ENCODE measurements around the gene DFFB. TPM values are rescaled to one million over a fixed set of nuclear protein-coding genes. Genes with fewer than 3 reads are reported as not detected.

Gene DFFB
- total and polyA plus RNA-seq, 10 donors = 6.3 to 13.8 (median 10.3) TPM

DNA sequence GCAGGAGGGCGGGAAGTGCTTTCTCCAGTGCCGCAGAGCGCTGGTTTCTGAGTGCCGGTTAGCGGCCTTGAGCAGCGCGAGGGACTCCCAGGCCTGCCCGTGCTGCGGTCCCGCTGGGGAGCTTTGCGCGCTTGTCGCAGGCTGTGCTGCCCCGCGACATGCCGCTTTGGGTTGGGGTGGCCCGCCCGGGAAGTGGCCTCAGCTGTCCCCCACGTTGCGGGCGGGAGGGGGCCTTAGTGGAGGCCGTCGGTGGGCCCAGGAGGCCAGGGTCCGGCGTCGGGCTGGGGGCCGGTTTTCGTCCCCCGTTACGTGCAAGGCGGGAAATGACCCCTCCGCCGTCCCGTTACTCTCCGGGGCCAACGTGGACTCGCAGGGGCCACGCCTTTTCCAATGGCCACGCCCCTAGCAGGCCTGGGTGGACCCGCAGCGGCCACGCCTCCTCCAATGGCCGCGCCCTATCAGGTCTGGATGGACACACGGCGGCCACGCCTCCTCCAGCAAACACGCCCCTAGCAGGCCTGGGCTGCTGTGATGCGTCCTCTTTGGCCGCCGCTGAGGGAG is 43.8 kb downstream of the DFFB start:
- H3K27ac ChIP-seq = peak overlapping the region; percentile 71 to 99 (median 96)
- H3K27me3 ChIP-seq (replicated peaks in 1 of 7) = no peaks in the 10 kb centered on the region
- TF ChIP-seq CTCF (IDR thresholded peaks at IDR 0.05 in 8 of 11, conservative IDR thresholded peaks at IDR 0.05 in 3 of 11) = peak in 3 of 11 experiments; percentile 10 to 25 (median 19)
- peak in 1 of 3 donors; percentile 28 for TF ChIP-seq POLR2A (IDR thresholded peaks at IDR 0.05)
- TF ChIP-seq POLR2AphosphoS5 (IDR thresholded peaks at IDR 0.05) = peak; percentile 80 to 90 (median 88)
- H3K9me3 ChIP-seq = peaks cover 6 to 28% (median 21%) of the 10 kb centered on the region in 8 donors
- peak overlapping the region; percentile 57 to 100 (median 98) for H3K4me3 ChIP-seq
- peaks cover 12 to 71% (median 30%) of the 10 kb centered on the region in 6 donors for H3K4me1 ChIP-seq
- intact Hi-C loops (cut with DNase I; ENCODE audit: low total_unique reads) = no loop called here
- peak; percentile 100 for DNase-seq
- H3K36me3 ChIP-seq = peaks cover 0 to 7% (median 0%) of the 10 kb centered on the region in 6 donors
- WGBS, 5 donors = 0 to 1% (median 0%) methylated on average over 7 to 51 of the region's 51 CpGs

GRCh38 chr1:3902111-3902511 is 44.8 kb downstream of the DFFB start:
- H3K27me3 ChIP-seq (replicated peaks in 1 of 7) = no peaks in the 10 kb centered on the region
- H3K4me3 ChIP-seq = no peak overlapping the region
- no peaks in the 10 kb centered on the region for H3K36me3 ChIP-seq
- H3K9me3 ChIP-seq = peaks cover 6 to 21% (median 16%) of the 10 kb centered on the region in 8 donors
- DNase-seq = peak; percentile 86
- peak overlapping the region in 5 of 8 donors; percentile 43 to 99 (median 95) for H3K27ac ChIP-seq
- peaks cover 12 to 74% (median 27%) of the 10 kb centered on the region in 6 donors for H3K4me1 ChIP-seq
- intact Hi-C loops (cut with DNase I; ENCODE audit: low total_unique reads) = no loop called here
- WGBS, 5 donors = 80 to 96% (median 92%) methylated on average over 15 of the region's 15 CpGs
- no peak for TF ChIP-seq POLR2A (IDR thresholded peaks at IDR 0.05)
- TF ChIP-seq CTCF (IDR thresholded peaks at IDR 0.05 in 8 of 11, conservative IDR thresholded peaks at IDR 0.05 in 3 of 11) = no peak
- TF ChIP-seq POLR2AphosphoS5 (IDR thresholded peaks at IDR 0.05) = no peak

- Histone ChIP-seq H3K4me1 (peaks cover 12 to 79% (median 27%) of the 10 kb centered on the region in 6 donors), H3K27me3 (replicated peaks in 1 of 7) (no peaks in the 10 kb centered on the region), H3K9me3 (peaks cover 6 to 16% (median 11%) of the 10 kb centered on the region in 8 donors), H3K36me3 (no peaks in the 10 kb centered on the region), H3K4me3 (no peak overlapping the region), H3K27ac (peak overlapping the region in 6 of 8 donors; percentile 10 to 99 (median 52))
- 59 to 72% (median 67%) methylated on average over 10 of the region's 10 CpGs for WGBS, 5 donors
- TF ChIP-seq CTCF (IDR thresholded peaks at IDR 0.05 in 8 of 11, conservative IDR thresholded peaks at IDR 0.05 in 3 of 11) = no peak
- no peak for TF ChIP-seq POLR2A (IDR thresholded peaks at IDR 0.05)
- no peak for TF ChIP-seq POLR2AphosphoS5 (IDR thresholded peaks at IDR 0.05)
- peak; percentile 29 for DNase-seq
- intact Hi-C loops (cut with DNase I; ENCODE audit: low total_unique reads) = no loop called here
These were observed 45.4 kb downstream of the DFFB start for GRCh38 chr1:3902571-3903091.
